Activated CD4-positive, alpha-beta T cell treated with anti-CD3 and anti-CD28 coated beads, Interleukin-2, amount 50 U/mL, for 16 hours (primary cell): ENCODE data around the gene AP5B1.

Source experiments
- DNase-seq: peaks from one replicate; pipeline ENCODE4 v3.0.0-alpha.2; 2020

AP5B1 gene

GRCh38 chr11:65780770-65781151 lies at the start of gene AP5B1:
Gene AP5B1 (minus strand): TSS chr11:65780976. CDS start chr11:65780591, 385 bp downstream.
- DNase-seq = peak; percentile 60

GRCh38 chr11:65829459-65829858 lies 48.7 kb upstream of the AP5B1 start:
- no peak for DNase-seq

- DNase-seq = no peak
These were observed 46.4 kb upstream of the AP5B1 start for GRCh38 chr11:65826984-65827735.

- DNase-seq = no peak
These were observed 42.2 kb upstream of the AP5B1 start for GRCh38 chr11:65822776-65823528.

- DNase-seq = no peak
These were observed 40.3 kb upstream of the AP5B1 start for GRCh38 chr11:65821107-65821506.

- DNase-seq = peak; percentile 93
These were observed 37.3 kb upstream of the AP5B1 start for GRCh38 chr11:65817835-65818680.

GRCh38 chr11:65817312-65817834 lies 36.6 kb upstream of the AP5B1 start:
- DNase-seq = no peak

GRCh38 chr11:65816696-65817095 lies 35.9 kb upstream of the AP5B1 start:
- DNase-seq = no peak

GRCh38 chr11:65814986-65815565 lies 34.3 kb upstream of the AP5B1 start:
- DNase-seq = no peak

GRCh38 chr11:65814131-65814985 lies 33.6 kb upstream of the AP5B1 start:
- no peak for DNase-seq

GRCh38 chr11:65811764-65812475 lies 31.1 kb upstream of the AP5B1 start:
- DNase-seq = no peak

- no peak for DNase-seq
These were observed 29.5 kb upstream of the AP5B1 start for GRCh38 chr11:65810046-65810868.

- no peak for DNase-seq
These were observed 28.7 kb upstream of the AP5B1 start for GRCh38 chr11:65809496-65809895.

GRCh38 chr11:65808744-65809341 lies 28.1 kb upstream of the AP5B1 start:
- no peak for DNase-seq

GRCh38 chr11:65806979-65807378 lies 26.2 kb upstream of the AP5B1 start:
- no peak for DNase-seq

GRCh38 chr11:65803797-65804492 lies 23.2 kb upstream of the AP5B1 start:
- DNase-seq = no peak

GRCh38 chr11:65802841-65803240 lies 22.1 kb upstream of the AP5B1 start:
- DNase-seq = no peak

GRCh38 chr11:65801153-65801987 lies 20.6 kb upstream of the AP5B1 start:
- DNase-seq = no peak
